Activated CD4-positive, alpha-beta memory T cell treated with anti-CD3 and anti-CD28 coated beads for 36 hours (primary cell): ENCODE measurements around the gene CREB1. TPM values are rescaled to one million over a fixed set of nuclear protein-coding genes. Genes with fewer than 3 reads are reported as not detected.

Experiments
- CTCF ChIA-PET: fragments of 350-600 bp; sonication (Branson Sonifier 250); formaldehyde crosslinking; loops from one replicate; lab custom pipeline; 2021; ENCODE audit warnings: antibody characterized with exemption, inconsistent platforms; lab: Charles Lee
- POLR2A ChIA-PET: fragments of 350-600 bp; sonication (Branson Sonifier 250); formaldehyde crosslinking; loops from one replicate; lab custom pipeline; 2021; ENCODE audit warnings: antibody characterized with exemption; lab: Charles Lee
- DNase-seq: peaks from one replicate; pipeline ENCODE4 v3.0.0-alpha.2; 2020
- H3K27ac Mint-ChIP-seq: one replicate; pipeline ENCODE4 v1.8.0; 2021; ENCODE audit warnings: mixed read lengths
- H3K27me3 Mint-ChIP-seq: one replicate; pipeline ENCODE4 v1.8.0; 2021; ENCODE audit warnings: mixed read lengths
- H3K36me3 Mint-ChIP-seq: one replicate; pipeline ENCODE4 v1.8.0; 2021; ENCODE audit warnings: mixed read lengths
- H3K4me1 Mint-ChIP-seq: one replicate; pipeline ENCODE4 v1.8.0; 2021; ENCODE audit warnings: low read depth, mixed read lengths
- H3K4me3 Mint-ChIP-seq: one replicate; pipeline ENCODE4 v1.8.0; 2021; ENCODE audit warnings: mild to moderate bottlenecking, mixed read lengths
- H3K9me3 Mint-ChIP-seq: one replicate; pipeline ENCODE4 v1.8.0; 2021; ENCODE audit warnings: mixed read lengths
- intact Hi-C: fragments of 100-400 bp; cut with micrococcal nuclease; formaldehyde crosslinking; loops from one replicate; pipeline ENCODE4 v1.15.1; 2023
- total RNA-seq, 2 experiments: library from RNA; stranded (reverse); gene quantifications; one replicate each; pipeline ENCODE4 v1.2.3, GENCODE V29; 2021

The CREB1 gene
- total RNA-seq: 10 to 100 TPM; 90.7 to 92.2 TPM

- H3K27ac Mint-ChIP-seq: peak within 1 kb of the TSS; percentile 99
- CTCF ChIA-PET: interaction anchor here (1.0 to 2.7 kb wide), 6 partner anchors 15 to 511 kb away, joined by 3 to 15 read pairs (median 4); partner anchors contain the start of gene METTL21A
- H3K27me3 Mint-ChIP-seq: no peaks in the 10 kb centered on the region
These were observed at the start of gene CREB1 for GRCh38 chr2:207529330-207530159. Gene CREB1, plus strand, starts transcription at chr2:207529962. Its CDS starts 25,674 bp downstream, at chr2:207555636.

GRCh38 chr2:207480521-207481040 is 49.2 kb upstream of the CREB1 start:
- H3K27me3 Mint-ChIP-seq: no peaks in the 10 kb centered on the region
- H3K9me3 Mint-ChIP-seq: no peaks in the 10 kb centered on the region
- no peak overlapping the region for H3K4me3 Mint-ChIP-seq
- DNase-seq: no peak
- ChIA-PET POLR2A (no interaction called here), CTCF (interaction anchor here (0.9 kb wide), 1 partner anchor 680 kb away, joined by 6 read pairs; no protein-coding TSS in a partner anchor)
- H3K36me3 Mint-ChIP-seq: no peaks in the 10 kb centered on the region
- intact Hi-C loops: no loop called here
- H3K27ac Mint-ChIP-seq: no peak overlapping the region
- H3K4me1 Mint-ChIP-seq: peaks cover 12% of the 10 kb centered on the region

More at GRCh38 chr2:207529330-207530159, at the start of gene CREB1:
- intact Hi-C loops: loop anchor here (1.0 to 10.0 kb wide), 13 partner anchors 15 to 1445 kb away; partner anchors contain the start of genes CCNYL1, EEF1B2, FASTKD2 and INO80D
- DNase-seq: peak; percentile 100
- peaks cover 24% of the 10 kb centered on the region for H3K36me3 Mint-ChIP-seq
- H3K4me3 Mint-ChIP-seq: peak within 1 kb of the TSS; percentile 89
- no peaks in the 10 kb centered on the region for H3K9me3 Mint-ChIP-seq
- peaks cover 50% of the 10 kb centered on the region for H3K4me1 Mint-ChIP-seq
- POLR2A ChIA-PET: interaction anchor here (0.7 to 5.3 kb wide), 18 partner anchors 8 to 764 kb away, joined by 3 to 38 read pairs (median 4); partner anchors contain the start of genes CCNYL1, FASTKD2, KLF7 and MDH1B

- H3K4me1 Mint-ChIP-seq: peaks cover 12% of the 10 kb centered on the region
- no peaks in the 10 kb centered on the region for H3K36me3 Mint-ChIP-seq
- H3K27ac Mint-ChIP-seq: no peak overlapping the region
- no peaks in the 10 kb centered on the region for H3K9me3 Mint-ChIP-seq
- POLR2A ChIA-PET: no interaction called here
- CTCF ChIA-PET: no interaction called here
- H3K27me3 Mint-ChIP-seq: no peaks in the 10 kb centered on the region
- no peak overlapping the region for H3K4me3 Mint-ChIP-seq
- DNase-seq: no peak
- intact Hi-C loops: no loop called here
These were observed 47.8 kb upstream of the CREB1 start for GRCh38 chr2:207481924-207482323.

- Mint-ChIP-seq H3K4me3 (no peak overlapping the region), H3K27me3 (no peaks in the 10 kb centered on the region), H3K4me1 (peaks cover 12% of the 10 kb centered on the region), H3K9me3 (no peaks in the 10 kb centered on the region), H3K36me3 (no peaks in the 10 kb centered on the region), H3K27ac (no peak overlapping the region)
- intact Hi-C loops: no loop called here
- DNase-seq: no peak
- ChIA-PET CTCF (no interaction called here), POLR2A (no interaction called here)
These were observed 47.1 kb upstream of the CREB1 start for GRCh38 chr2:207482630-207483029.

- Mint-ChIP-seq H3K27ac (no peak overlapping the region), H3K4me3 (no peak overlapping the region), H3K4me1 (peaks cover 12% of the 10 kb centered on the region), H3K27me3 (no peaks in the 10 kb centered on the region), H3K9me3 (no peaks in the 10 kb centered on the region), H3K36me3 (no peaks in the 10 kb centered on the region)
- POLR2A ChIA-PET: no interaction called here
- intact Hi-C loops: no loop called here
- DNase-seq: no peak
- CTCF ChIA-PET: no interaction called here
These were observed 46.7 kb upstream of the CREB1 start for GRCh38 chr2:207483066-207483465.

- no peak for DNase-seq
- Mint-ChIP-seq H3K27ac (no peak overlapping the region), H3K36me3 (no peaks in the 10 kb centered on the region), H3K9me3 (no peaks in the 10 kb centered on the region), H3K4me1 (peaks cover 9% of the 10 kb centered on the region), H3K27me3 (no peaks in the 10 kb centered on the region), H3K4me3 (no peak overlapping the region)
- intact Hi-C loops: no loop called here
- ChIA-PET POLR2A (no interaction called here), CTCF (no interaction called here)
These were observed 46.3 kb upstream of the CREB1 start for GRCh38 chr2:207483477-207483876.

- CTCF ChIA-PET: no interaction called here
- POLR2A ChIA-PET: interaction anchor here (0.6 kb wide), 1 partner anchor 51 kb away, joined by 3 read pairs; no protein-coding TSS in a partner anchor
- Mint-ChIP-seq H3K27me3 (no peaks in the 10 kb centered on the region), H3K36me3 (no peaks in the 10 kb centered on the region), H3K4me1 (peaks cover 7% of the 10 kb centered on the region), H3K27ac (no peak overlapping the region), H3K9me3 (no peaks in the 10 kb centered on the region), H3K4me3 (no peak overlapping the region)
- intact Hi-C loops: loop anchor here (1.0 kb wide), 1 partner anchor 11 kb away; no protein-coding TSS in a partner anchor
- DNase-seq: no peak
These were observed 45.0 kb upstream of the CREB1 start for GRCh38 chr2:207484444-207485391.

GRCh38 chr2:207487650-207488311 is 42.0 kb upstream of the CREB1 start:
- Mint-ChIP-seq H3K9me3 (no peaks in the 10 kb centered on the region), H3K4me3 (no peak overlapping the region), H3K27ac (no peak overlapping the region), H3K36me3 (no peaks in the 10 kb centered on the region), H3K27me3 (no peaks in the 10 kb centered on the region), H3K4me1 (no peaks in the 10 kb centered on the region)
- ChIA-PET POLR2A (no interaction called here), CTCF (no interaction called here)
- intact Hi-C loops: no loop called here
- no peak for DNase-seq

- intact Hi-C loops: no loop called here
- ChIA-PET POLR2A (no interaction called here), CTCF (no interaction called here)
- no peak overlapping the region for H3K27ac Mint-ChIP-seq
- H3K9me3 Mint-ChIP-seq: no peaks in the 10 kb centered on the region
- H3K4me1 Mint-ChIP-seq: no peaks in the 10 kb centered on the region
- no peaks in the 10 kb centered on the region for H3K36me3 Mint-ChIP-seq
- DNase-seq: no peak
- no peak overlapping the region for H3K4me3 Mint-ChIP-seq
- no peaks in the 10 kb centered on the region for H3K27me3 Mint-ChIP-seq
These were observed 40.5 kb upstream of the CREB1 start for GRCh38 chr2:207489251-207489650.

GRCh38 chr2:207490441-207490840 is 39.3 kb upstream of the CREB1 start:
- no peak overlapping the region for H3K4me3 Mint-ChIP-seq
- no peak overlapping the region for H3K27ac Mint-ChIP-seq
- no peak for DNase-seq
- H3K36me3 Mint-ChIP-seq: no peaks in the 10 kb centered on the region
- H3K4me1 Mint-ChIP-seq: no peaks in the 10 kb centered on the region
- ChIA-PET CTCF (no interaction called here), POLR2A (no interaction called here)
- no peaks in the 10 kb centered on the region for H3K27me3 Mint-ChIP-seq
- intact Hi-C loops: no loop called here
- H3K9me3 Mint-ChIP-seq: no peaks in the 10 kb centered on the region

- intact Hi-C loops: no loop called here
- no peak for DNase-seq
- no peaks in the 10 kb centered on the region for H3K36me3 Mint-ChIP-seq
- H3K4me1 Mint-ChIP-seq: no peaks in the 10 kb centered on the region
- H3K27me3 Mint-ChIP-seq: no peaks in the 10 kb centered on the region
- no peak overlapping the region for H3K27ac Mint-ChIP-seq
- H3K4me3 Mint-ChIP-seq: no peak overlapping the region
- POLR2A ChIA-PET: no interaction called here
- CTCF ChIA-PET: no interaction called here
- no peaks in the 10 kb centered on the region for H3K9me3 Mint-ChIP-seq
These were observed 38.7 kb upstream of the CREB1 start for GRCh38 chr2:207491086-207491485.
